Bone marrow (tissue), 2 donors: Measurements from ENCODE around the gene PSMB10.

Source experiments
- DNase-seq, 2 donors: peaks; one replicate each; lab custom pipeline; 2025; lab: John Stamatoyannopoulos, UW

PSMB10 gene

DNA sequence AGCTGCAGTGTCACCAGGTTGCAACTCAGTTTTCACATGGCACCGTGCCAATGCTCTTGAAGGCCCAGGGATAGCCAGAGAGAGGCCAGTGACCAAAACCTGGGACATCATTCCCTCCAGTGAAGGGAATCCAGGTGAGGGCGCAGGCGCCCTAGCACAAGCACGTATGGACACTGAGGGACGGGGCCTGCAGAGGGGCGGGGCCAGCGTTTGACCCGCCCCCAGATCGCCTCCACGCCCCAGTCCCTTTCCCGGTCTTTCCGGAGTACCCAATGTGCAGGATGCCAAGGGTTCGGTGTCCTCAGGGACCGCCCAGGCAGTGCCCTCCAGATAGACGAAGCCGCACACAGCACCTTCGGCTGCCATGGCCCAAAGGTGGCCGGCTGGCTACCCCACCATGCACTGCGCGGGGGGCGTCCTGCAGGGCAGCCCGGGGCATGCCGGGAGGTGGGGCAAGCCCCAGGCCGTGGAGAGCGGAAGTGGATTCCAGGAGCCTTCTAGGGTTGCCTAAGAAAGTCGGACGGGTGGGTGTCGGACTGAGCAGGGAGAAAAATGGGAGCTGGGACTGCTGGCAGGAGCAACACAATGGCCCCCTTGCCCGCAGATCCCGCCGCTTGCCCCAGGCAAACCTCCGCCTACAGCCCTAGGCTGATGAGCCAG lies 27.1 kb upstream of the PSMB10 start:
- no peak for DNase-seq

DNA sequence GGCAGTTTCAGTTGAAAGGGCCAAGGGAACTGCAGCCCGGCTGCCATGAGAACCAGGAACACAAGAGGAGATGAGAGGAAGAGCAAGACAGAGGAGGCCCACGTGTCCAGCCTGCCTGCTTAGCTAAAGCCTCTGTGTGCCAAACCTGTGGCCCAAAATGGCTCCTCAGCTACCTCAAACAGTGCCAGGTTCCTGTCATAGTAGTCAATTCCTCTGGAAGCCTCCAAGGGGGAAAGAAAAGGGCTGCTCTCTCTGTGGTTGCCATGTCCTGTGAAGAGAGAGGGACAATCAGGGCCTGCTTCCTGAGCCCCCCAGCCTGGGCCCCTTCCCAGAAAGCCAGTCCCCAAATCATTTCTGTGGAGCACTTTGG lies 26.6 kb upstream of the PSMB10 start:
- no peak for DNase-seq

DNA sequence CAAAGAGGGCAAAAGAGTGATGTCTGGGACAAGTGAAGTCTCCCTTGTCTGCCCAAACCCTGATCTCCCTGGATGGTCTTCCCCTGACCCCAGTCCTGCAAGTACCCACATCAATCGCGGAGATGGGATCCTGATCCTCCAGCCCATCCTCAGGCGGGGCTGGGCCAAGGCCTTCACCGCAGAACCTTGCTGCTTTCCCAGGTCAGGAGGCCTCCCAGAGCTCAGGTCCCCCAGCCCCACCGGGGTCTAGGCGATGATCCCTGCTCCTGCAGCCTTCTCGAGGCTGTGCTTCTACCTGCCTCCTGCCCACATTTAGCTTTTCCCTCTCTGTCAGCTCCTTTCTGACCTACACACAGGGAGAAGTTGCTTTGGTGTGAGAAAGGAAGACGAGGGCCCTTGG lies 25.5 kb upstream of the PSMB10 start:
- no peak for DNase-seq

DNA sequence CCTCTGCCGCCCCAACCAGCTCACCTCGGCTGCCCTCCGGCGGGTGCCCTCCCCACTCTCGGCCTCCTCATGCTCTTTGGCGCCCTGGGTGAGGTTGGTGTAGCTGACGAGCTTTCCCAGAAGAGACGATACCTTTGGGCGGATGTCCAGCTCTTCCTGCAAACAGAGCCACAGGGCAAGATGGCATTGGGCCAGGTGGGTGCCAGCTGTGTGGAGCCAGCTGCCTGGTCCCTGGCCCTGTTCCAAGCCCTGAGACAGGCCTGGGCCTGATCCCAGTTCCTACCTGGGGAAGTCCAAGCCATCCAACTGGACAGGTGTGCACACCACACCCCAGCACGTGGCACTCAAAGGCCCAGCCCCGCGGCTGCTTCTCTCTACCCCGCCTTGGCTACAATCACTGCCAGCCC lies 24.9 kb upstream of the PSMB10 start:
- no peak for DNase-seq

DNA sequence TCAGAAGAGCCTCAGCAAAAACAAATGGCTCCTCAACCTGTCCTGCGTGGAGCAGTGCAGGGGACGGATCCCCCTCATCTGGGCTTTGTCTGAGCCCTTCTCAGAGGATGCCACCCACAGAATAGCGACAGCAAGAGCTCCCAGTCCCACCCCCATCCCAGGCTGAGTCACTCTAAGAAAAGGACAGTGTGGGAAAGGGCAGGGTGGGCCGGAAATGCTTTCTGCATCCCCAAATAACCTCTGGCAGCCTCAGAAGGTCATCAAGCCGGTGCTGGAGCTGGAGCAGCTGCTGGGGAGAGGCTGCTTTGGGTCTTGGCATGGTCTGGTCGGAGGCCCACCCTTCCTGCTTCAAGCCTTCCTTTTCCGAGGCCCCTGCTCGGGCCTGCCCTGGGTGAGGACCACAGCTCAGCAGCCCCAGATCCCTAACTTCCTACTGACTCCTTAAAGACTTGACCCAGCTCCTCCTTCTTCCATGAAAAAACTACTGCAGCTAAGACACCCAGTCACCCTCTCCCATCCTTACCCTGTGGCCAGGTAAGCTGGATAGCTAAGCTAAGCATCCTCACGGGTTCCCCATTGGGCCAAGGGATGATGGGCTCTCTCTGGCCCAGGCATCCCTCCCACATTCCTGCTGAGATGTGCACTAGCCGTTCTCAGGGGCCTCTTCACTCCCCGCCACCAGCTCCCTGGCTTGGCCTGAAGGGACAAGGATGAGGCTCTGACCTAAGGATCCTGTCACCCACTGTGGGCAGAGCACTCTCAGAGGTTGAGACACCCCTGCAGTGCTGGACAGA lies 23.1 kb upstream of the PSMB10 start:
- no peak for DNase-seq

DNA sequence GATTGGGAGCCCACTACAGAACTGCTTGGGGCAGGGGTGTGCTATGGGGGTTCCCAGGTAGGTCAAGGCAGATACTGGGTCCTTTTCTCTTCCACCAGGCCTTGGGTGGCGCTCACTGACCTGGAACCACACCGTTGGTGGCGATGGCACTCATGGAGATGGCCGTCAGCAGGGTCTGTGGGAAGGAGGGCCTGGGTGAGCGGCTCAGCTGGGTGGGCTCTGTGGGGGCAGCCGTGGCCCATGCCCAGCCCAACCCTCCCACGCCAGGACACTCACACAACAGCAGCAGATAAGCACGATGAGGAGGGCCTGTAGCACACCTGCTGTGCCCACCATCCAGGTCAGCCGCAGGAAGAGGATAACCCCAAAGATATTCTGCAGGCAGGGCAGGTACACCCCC lies 21.0 kb upstream of the PSMB10 start:
- no peak for DNase-seq

DNA sequence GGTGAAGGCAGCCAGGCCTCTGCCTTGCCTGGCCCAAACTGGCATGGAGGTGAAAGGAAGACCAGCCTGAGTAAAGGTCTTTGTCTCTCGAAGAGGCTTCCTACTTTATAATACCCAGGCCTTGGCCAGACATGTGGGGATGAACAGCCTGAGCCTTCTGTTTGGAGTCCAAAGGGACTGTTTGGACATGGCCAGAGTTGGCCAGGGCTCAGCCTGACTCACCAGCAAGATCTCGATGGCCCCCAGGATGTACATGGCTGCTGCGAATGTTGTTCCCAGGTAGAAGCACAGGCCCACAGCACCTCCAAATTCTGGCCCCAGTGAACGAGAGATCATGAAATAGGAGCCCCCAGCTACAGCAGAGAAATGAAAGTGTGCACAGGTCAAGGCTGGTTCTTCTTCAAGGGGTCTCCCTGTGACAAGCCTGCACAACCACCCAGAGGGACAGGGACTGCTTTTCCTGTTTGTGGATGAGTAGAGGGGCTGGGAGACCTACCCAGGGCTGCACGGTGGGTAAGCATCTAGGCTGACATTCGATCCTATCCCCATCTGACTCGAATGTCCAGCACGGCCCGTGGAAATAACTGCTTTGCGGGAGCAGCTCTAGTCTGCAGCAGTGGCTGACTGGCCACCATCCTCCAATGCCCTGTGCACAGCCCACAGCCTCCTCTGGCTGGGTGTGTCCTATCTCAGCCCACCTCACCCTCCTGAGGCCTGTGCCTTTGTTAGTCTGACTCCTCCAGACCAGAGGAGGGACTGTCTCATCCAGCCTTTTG lies 18.0 kb upstream of the PSMB10 start:
- no peak for DNase-seq

DNA sequence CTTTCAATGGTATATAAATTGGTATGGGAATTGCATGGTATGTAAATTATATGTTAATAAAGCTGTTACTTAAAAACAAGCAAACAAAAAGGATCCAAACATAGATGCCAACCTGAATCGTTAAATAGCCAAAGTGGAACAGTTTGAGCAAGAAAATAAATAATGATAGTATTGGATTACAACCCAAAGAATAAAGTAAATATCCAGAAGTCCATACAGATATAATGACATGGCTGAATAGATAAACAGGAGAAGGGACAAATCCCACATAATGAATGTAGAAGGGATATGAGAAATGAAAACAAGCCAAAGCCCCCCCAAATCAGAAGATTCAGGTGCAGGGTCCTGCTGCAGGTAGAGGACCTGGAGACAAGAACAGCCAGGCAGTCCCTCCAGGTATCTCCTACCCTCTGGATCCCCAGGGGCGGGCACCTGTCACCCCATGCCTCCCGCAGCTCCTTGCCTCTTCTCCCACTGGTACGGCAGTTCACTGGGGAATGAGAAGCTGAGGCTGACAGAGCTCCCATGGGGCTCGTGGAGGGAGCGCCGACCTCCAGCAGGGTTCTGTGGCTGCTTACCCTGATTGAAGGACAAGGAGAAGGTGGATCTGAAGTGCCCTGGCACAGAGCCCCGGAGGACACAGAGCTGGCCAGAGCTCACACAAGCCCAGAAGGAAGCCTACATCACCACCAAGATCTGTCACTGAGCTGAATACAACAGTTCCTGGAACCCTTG lies 17.2 kb upstream of the PSMB10 start:
- no peak for DNase-seq

DNA sequence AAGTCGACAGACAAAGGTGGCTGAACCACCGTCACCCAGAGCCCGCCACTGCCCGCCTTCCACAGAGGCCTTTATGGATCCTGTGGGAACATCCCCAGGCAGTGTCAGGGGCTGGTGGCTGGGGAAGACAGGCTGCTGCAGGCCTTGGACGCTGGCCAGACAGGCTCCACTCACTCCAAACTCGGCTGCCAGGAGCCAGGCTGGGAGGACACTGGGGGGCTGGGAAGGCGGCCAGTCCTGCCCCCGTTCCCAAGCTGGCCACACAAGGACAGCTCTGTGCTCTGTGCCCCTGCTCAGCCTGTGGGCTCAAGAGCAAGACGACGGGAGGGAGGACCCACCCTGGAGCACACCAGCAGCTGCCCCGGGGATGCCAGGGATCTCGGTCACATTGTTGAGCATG lies 14.8 kb upstream of the PSMB10 start:
- no peak for DNase-seq

DNA sequence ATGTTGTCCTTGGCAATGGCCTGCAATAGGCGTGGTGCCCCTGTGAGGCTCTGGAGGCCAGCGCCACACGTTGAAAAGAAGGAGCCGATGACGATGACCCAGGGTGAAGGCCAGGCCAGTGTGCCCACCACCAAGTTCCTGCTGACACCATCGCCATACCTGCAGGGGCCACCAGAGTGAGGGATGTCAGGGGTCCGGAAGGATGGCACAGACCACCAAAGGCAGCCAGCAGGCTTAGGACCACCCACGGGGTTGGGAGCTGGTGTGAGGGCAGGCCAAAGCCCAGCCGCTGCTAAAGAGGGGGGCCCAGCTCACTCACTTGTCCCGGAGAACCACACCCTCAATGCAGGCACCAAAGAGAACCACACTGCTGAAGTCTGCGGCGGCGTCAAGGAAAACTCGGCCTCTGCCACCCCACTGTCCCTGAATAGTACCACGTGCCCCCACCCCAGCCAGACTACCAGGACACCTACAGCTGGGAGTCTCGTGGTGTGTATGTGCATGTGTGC lies 13.7 kb upstream of the PSMB10 start:
- no peak for DNase-seq

DNA sequence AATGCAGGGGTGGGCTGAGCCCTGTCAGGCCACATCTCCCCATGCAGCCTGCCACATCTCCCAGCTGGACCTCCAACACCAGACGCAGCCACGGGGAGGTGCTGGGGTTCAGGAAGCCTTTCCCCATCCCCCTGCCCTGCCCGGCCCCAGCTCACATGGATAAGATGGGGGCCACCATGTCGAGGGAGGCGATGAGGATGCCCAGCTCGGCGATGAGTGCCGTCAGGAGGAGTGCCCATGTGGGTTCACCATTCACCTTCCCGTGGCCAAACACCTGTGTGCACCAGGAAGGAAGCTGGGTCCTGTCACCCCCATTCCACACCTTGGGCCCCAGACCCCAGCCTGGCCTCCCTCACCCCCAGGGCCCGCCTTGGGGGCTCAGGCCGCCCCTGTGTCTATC lies 13.0 kb upstream of the PSMB10 start:
- no peak for DNase-seq

DNA sequence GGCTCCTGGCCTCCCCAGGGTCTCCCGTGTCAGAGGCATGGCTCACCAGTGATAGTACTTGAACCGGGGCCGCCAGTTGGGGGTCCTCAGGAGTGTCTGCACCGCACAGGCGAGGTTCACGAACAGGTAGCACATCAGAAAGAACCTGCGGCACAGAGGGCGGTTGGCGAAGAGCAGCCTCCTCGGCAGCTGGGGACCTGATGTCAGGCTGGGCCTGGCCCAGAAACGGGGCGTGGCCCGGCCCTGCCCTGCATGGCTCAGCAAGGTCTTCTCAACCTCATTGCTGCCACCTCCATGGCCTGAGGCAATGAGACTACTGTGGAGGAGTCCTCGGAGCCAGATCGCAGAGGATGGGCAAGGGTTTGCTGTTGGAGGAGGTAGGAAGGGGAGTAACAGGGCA lies 11.4 kb upstream of the PSMB10 start:
- DNase-seq = no peak

DNA sequence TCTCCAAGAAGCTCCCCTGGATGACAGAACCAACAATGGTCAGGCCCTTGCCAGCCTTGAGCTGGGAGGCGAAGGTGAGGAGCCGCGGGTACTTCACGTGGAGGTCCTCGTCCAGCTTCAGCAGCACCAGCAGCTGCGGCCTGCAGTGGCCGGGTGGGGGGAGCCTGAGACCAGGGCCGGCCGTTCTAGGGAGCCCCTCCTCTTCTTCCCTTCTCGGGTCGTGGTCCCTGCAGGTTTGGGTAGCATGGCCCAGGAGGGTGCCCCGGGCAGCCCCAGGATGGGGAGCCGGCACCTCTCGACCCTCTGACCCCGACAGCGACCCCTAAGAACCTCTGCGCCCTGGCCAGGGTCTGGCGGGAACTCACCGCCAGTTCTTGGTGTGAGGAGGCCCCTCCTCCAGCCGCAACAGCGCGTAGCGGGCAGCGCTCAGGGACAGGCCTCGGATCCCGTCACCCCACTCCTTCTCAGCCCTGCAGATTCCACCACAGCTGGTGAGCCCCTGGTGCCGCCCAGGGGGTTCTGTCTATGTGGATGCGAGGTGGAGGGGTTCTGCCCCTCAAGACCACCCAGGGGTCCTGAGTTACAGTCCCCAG lies 10.4 kb upstream of the PSMB10 start:
- no peak for DNase-seq

DNA sequence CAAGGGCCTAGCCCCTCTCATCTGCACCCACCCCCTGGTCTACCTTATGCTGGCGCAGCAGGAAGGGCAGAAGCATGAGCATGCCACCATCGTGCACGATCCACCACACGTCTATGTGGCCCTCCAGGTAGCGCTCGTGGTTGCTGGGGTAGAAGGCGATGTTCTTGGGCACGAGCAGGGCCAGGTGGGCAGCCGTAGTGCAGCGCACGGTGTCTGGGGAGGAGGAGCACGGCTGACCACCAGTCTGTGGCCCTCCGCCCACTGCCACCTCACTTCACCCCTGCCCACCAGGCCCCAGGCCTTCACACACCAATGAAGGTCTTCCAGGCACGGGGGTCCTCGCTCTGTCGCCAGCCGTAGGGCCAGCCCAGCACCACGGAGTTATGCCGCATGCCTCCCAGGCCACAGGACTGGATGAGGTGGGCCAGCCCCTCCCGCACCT lies 9.5 kb upstream of the PSMB10 start:
- no peak for DNase-seq

DNA sequence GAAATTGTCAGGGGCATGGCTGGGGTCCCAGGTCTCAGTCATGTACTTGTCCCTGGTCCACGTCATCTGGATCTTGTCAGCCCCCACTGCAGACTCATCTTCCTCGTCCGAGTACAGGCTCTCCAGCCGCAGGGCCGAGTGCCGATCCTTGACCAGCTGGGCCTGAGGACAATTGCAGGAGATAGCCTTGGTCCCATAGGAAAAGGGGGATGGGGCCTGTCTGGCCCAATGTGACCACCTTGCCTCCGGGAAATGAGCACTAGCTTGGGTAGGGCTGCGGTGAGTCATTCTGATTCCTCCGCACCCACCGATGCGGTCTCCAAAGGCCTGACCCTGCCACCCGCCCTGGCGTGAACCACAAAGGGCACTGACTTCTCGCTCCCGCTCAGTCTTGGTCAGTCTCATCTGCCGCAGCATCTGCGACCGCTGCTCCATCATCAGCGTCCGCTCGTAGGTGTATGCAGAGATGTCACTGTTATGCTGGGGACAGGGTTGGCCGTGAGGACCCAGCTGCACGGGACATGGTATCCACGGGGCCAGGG lies 8.8 kb upstream of the PSMB10 start:
- DNase-seq = no peak

DNA sequence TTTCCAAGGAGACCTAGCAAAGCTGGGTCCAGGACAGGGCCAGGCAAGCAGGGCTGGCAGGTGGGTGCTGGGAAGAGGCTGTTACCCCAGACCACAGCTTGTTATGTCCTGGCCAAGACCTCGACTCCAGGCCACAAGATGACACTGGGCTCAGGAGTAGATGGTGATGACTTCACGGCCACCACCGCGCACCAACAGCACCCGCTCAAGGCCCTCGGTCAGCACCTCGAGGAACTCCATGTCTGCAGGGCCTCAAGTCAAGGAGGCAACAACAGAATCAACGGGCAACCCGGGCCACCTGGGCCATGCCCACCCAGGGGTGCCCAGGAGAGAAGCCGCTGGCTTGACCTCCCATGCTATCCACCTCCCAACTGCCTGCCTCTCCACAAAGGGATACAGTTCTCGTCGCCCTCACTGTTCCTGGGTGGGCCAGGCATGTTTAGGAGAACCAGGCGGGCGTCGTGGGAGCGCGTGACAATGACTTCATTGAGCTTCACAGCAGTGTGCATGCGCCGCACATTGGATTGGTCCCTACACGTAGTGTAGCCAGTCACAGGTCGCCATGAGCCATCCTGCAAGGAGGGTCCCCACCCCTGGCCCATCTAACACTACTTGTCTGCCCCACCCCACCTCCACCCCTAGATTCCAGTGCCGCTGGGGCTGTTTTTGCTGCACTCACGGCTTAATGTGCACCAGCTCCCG lies 8.2 kb upstream of the PSMB10 start:
- no peak for DNase-seq

DNA sequence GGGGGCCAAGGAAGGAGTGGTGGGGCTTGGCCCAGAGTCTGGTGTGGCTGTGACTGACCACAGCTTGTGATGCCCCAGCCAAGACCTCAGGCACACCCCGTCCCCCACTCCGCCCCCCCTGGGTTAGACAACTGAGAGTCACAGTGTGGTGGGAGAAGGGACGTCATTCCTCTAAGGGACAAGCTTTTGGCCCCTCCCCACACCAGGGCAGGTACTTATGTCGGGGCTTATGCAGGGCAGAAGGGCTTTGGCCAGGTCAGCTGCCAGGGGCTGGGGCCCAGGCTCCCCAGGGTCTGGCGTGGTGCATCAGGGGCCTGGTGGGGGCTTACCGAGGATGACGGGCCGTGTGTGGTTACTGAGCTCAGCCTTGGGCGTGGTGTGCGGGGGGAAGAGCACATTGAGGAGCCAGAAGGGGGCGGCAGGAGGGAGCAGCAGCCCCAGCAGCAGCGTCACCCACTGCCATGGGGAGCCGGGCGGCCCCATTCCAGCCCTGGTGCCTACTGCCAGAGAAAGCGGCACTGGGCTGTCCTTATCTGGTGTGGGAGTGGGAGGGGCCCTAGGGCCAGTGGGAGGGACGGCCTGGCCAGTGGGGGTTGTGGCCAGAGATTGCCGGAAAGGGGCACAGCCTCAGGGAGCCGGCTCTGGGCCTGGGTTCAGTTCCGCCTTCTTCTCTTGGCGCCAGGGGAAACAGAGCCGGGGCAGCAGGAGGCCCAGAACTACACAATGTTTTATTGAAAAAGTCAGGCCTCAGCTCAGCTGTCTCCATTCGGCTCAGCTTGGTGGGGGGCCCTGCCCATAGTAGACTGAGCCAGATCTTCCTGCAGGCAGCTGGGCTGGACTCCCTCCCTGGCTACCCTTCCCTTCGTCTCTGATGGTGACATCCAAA lies 7.2 kb upstream of the PSMB10 start, which contains the start of gene LCAT:
LCAT (minus strand) TSS at position 502 of the 886 bp plus-strand sequence; CDS start at position 483, 19 bp downstream.
- DNase-seq = no peak

DNA sequence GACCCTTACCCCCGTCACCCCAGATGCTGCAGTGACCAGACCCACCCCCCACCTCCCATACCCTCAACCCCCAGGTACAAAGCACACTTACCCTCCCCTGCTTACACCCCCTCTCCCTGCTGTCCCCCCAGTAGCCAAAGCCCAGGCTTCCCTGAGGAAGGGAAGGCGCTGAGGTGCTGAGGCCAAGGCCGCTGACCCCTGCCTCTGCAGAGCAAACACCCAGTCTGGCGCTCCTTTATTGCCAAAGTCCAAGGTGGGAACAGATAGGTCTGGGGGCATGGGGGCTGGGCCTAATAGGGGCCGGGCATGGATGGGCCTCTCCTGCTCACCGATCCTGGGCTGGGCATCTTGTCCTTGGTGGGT lies 6.6 kb upstream of the PSMB10 start:
- no peak for DNase-seq

DNA sequence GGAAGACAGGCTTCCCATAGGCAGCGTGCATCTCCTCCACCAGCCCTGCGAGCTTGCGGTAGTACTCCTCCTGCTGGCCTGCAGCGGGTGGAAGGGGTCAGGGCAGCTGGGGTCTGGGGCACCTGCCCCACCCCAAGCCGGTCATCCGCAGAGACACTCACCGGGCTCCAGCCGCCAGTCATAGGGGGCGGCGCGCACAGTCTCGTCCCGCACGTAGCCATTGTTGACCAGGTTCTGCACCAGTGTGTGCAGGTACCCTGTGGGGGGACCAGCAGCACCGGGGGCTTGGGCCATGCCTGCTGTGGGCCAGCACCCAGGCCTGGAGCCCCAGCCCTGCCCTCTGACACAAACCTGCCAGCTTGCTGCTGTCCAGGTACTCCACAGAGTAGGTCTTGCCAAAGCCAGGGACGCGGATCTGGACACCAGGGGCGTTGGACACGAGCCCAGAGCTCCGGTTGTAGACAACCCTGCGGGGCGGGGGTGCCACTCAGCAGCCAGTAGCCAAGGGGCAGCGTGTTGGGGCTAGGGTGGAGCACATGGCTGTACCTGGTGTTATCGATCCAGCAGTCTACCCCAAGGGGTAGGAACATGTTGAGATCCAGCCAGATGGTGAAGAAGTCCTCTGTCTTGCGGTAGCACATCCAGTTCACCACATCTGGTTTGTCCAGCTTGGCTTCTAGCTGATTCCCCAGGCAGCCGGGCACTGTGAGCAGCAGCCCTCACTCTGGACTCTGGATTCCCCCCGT lies 6.0 kb upstream of the PSMB10 start:
- no peak for DNase-seq
